HEK293T (cell line): ENCODE results near the gene CDH4.

Experiments used
- CTCF ChIA-PET: fragments of 350-600 bp; formaldehyde crosslinking; extraction: SDS; loops from one replicate; lab custom pipeline; 2021; ENCODE audit warnings: antibody characterized with exemption, inconsistent platforms; lab: Yijun Ruan, JAX
- POLR2A ChIA-PET: fragments of 350-600 bp; formaldehyde crosslinking; extraction: SDS; loops from one replicate; lab custom pipeline; 2020; ENCODE audit warnings: antibody characterized with exemption, inconsistent platforms; lab: Yijun Ruan, JAX
- DNase-seq: peaks from one replicate; pipeline ENCODE4 v3.0.0; 2012; ENCODE audit warnings: mixed read lengths; ENCODE audit errors: extremely low spot score
- ARNT ChIP-seq: fragments of 450-650 bp; IDR thresholded peaks from 2 replicates; pipeline ENCODE4 v1.6.1; 2017; ENCODE audit warnings: mild to moderate bottlenecking
- BHLHE40 ChIP-seq: fragments of 450-650 bp; IDR thresholded peaks from 2 replicates; pipeline ENCODE4 v1.6.1; 2016; ENCODE audit warnings: mild to moderate bottlenecking, moderate library complexity, borderline replicate concordance
- CTBP1 ChIP-seq: fragments of 450-650 bp; IDR thresholded peaks from 2 replicates; pipeline ENCODE4 v1.6.1; 2016; ENCODE audit warnings: borderline replicate concordance
- ELF4 ChIP-seq: fragments of 450-650 bp; IDR thresholded peaks from 2 replicates; pipeline ENCODE4 v1.6.1; 2017; ENCODE audit warnings: antibody characterized with exemption
- FOXA1 ChIP-seq: fragments of 450-650 bp; IDR thresholded peaks from 2 replicates; pipeline ENCODE4 v1.6.1; 2016; ENCODE audit warnings: mild to moderate bottlenecking
- FOXK2 ChIP-seq: fragments of 450-650 bp; IDR thresholded peaks from 2 replicates; pipeline ENCODE4 v1.6.1; 2016; ENCODE audit warnings: mild to moderate bottlenecking
- FOXM1 ChIP-seq: fragments of 450-650 bp; IDR thresholded peaks from 2 replicates; pipeline ENCODE4 v1.6.1; 2017; ENCODE audit warnings: mild to moderate bottlenecking, borderline replicate concordance
- HDGF ChIP-seq: fragments of 450-650 bp; IDR thresholded peaks from 2 replicates; pipeline ENCODE4 v1.6.1; 2017; ENCODE audit warnings: antibody characterized with exemption, borderline replicate concordance
- L3MBTL2 ChIP-seq: fragments of 450-650 bp; conservative IDR thresholded peaks from 2 replicates; pipeline ENCODE4 v1.6.1; 2016; ENCODE audit warnings: mild to moderate bottlenecking
- LEF1 ChIP-seq: fragments of 450-650 bp; IDR thresholded peaks from 2 replicates; pipeline ENCODE4 v1.6.1; 2017; ENCODE audit warnings: mild to moderate bottlenecking, borderline replicate concordance
- NFRKB ChIP-seq: fragments of 450-650 bp; IDR thresholded peaks from 2 replicates; pipeline ENCODE4 v1.6.1; 2016; ENCODE audit warnings: mild to moderate bottlenecking, moderate library complexity
- SP1 ChIP-seq: fragments of 450-650 bp; IDR thresholded peaks from 2 replicates; pipeline ENCODE4 v1.6.1; 2017
- SUZ12 ChIP-seq: fragments of 450-650 bp; IDR thresholded peaks from 2 replicates; pipeline ENCODE4 v1.6.1; 2016; ENCODE audit warnings: mild to moderate bottlenecking
- TARDBP ChIP-seq: fragments of 450-650 bp; IDR thresholded peaks from 2 replicates; pipeline ENCODE4 v1.6.1; 2016
- ZNF384 ChIP-seq: fragments of 450-650 bp; IDR thresholded peaks from 2 replicates; pipeline ENCODE4 v1.6.1; 2016
- TF ChIP-seq, protein P1 (sequence below): fragments of 450-650 bp; IDR thresholded peaks from 2 replicates; pipeline ENCODE4 v1.6.1; 2016

The CDH4 gene

DNA sequence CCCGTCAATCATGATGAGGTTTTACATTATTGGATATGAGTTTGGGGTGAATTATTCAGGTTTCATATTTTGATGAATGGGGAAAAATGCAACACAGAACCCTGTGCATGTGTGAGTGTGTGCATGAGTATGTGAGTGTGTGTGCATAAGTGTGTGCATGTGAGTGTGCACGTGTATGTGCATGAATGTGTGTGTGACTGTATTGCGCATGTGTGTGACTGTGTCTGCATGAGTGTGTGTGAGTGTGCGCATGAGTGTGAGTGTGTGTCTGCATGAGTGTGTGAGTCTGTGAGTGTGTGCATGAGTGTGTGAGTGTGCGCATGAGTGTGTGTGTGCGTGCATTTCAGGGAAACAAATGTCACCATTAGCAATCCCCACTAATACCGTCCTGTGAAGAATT lies 18.5 kb upstream of the CDH4 start:
- POLR2A ChIA-PET = no interaction called here
- CTCF ChIA-PET = no interaction called here
- TF ChIP-seq SP1 = no peak
- TF ChIP-seq, protein P1, sequence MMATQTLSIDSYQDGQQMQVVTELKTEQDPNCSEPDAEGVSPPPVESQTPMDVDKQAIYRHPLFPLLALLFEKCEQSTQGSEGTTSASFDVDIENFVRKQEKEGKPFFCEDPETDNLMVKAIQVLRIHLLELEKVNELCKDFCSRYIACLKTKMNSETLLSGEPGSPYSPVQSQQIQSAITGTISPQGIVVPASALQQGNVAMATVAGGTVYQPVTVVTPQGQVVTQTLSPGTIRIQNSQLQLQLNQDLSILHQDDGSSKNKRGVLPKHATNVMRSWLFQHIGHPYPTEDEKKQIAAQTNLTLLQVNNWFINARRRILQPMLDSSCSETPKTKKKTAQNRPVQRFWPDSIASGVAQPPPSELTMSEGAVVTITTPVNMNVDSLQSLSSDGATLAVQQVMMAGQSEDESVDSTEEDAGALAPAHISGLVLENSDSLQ = no peak
- TF ChIP-seq TARDBP = no peak
- TF ChIP-seq SUZ12 = no peak
- TF ChIP-seq ARNT = no peak
- no peak for TF ChIP-seq L3MBTL2
- no peak for TF ChIP-seq LEF1

DNA sequence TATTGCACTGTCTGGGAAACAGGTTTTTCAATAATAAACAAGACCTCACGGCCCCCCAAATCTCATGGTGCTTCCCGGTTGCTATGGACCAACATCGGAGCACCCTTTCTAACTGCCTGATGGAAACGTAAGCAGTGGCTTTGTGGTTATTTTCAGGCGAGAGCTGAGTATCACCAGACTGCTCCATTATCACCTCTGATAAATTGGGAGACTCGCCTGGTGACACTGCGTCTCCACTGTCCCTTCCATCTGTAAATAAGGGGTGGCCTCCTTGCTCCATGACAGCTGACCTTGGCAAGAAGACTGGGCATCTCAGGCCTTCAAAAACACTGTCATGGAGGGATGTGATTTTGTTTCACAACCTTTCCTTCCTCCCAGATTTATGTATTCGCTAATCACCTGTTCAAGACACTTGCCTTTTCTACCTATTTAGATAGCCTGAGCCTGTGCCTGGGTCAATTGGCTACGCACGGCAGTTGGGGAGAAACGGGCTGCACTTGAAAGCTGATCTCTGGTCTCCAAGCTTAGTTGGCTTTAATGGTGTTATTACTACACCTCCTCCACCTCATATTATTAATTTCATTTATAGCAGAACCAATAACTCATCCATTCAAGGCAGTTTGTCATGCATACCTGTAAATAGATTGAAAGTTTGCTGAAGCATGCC lies 17.7 kb upstream of the CDH4 start:
- ChIA-PET POLR2A (no interaction called here), CTCF (no interaction called here)
- no peak for DNase-seq
- TF ChIP-seq ZNF384 = no peak
- no peak for TF ChIP-seq NFRKB
- no peak for TF ChIP-seq BHLHE40
- TF ChIP-seq CTBP1 = no peak

More for the DNA sequence above, 18.5 kb upstream of the CDH4 start:
- DNase-seq = no peak

DNA sequence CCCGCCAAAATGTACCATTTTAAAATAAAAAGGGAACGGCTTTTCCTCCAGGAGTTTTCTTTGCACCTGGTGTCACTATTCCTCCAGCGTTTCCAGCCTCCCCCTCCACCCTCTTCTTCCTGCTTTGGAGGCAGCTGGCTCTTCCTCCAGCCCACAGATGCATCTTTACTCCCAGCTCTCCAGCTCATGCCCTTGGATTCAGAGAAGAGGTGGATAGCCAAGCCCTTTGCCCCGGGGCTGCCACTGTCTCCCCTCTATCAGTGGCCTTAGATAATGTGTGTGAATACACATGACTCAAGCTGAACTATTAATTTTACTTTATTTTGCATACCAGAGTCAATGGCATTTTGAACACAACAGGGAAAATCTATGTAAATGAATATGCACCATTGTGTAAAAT lies 15.3 kb upstream of the CDH4 start:
- TF ChIP-seq NFRKB (no peak), CTBP1 (no peak), TARDBP (no peak), BHLHE40 (no peak)
- TF ChIP-seq, protein P1 = no peak
- CTCF ChIA-PET = interaction anchor here (1.2 kb wide), 1 partner anchor 659 kb away, joined by 3 read pairs; no protein-coding TSS in a partner anchor
- no peak for DNase-seq
- POLR2A ChIA-PET = no interaction called here

DNA sequence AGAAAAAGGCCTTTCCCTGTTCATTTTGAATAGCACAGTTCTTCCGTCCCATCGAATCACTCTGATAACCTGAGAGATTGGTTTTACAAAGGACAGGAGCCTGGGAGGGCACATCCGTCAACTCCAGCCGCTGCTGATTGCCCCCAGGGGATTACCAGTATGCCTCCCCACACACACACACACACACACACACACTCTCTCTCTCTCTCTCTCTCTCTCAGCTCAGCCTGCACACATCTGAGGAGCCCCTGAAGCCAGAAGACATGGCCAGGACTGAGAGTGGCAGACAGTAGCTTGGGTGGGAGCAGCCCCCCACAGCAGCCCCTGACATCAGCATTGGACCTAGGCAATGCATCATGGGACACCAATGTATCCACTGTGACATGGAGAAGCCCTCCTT lies 13.2 kb upstream of the CDH4 start:
- ChIA-PET CTCF (no interaction called here), POLR2A (no interaction called here)
- no peak for TF ChIP-seq SP1
- no peak for TF ChIP-seq HDGF
- TF ChIP-seq TARDBP = no peak
- TF ChIP-seq ELF4 = no peak
- DNase-seq = no peak

DNA sequence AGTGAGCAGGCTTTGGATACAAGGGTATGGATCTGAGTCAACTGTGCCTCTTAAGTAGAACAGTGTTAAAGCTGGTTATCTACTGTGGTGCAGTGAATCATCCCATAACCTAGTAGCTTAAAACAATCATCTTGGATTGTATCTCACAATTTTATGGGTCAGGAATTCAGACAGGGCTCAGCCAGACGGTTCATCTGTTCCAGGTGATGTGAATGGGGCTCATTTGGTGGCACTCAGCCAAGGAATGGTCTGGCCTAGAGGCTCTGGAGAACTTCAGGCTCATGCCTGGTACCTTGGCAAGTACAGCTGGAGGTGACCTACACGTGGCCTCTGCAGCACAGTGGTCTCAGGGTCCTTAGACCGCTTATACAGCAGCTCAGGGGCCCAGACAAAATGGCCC lies 11.2 kb upstream of the CDH4 start:
- DNase-seq = no peak
- ChIA-PET POLR2A (no interaction called here), CTCF (interaction anchor here (1.8 kb wide), 1 partner anchor 11 kb away, joined by 6 read pairs; no protein-coding TSS in a partner anchor)
- TF ChIP-seq TARDBP (no peak), FOXK2 (no peak), FOXA1 (no peak), HDGF (no peak), FOXM1 (no peak), SP1 (no peak), LEF1 (no peak), ELF4 (no peak), SUZ12 (no peak), NFRKB (no peak), ZNF384 (no peak)
- TF ChIP-seq, protein P1 = no peak

DNA sequence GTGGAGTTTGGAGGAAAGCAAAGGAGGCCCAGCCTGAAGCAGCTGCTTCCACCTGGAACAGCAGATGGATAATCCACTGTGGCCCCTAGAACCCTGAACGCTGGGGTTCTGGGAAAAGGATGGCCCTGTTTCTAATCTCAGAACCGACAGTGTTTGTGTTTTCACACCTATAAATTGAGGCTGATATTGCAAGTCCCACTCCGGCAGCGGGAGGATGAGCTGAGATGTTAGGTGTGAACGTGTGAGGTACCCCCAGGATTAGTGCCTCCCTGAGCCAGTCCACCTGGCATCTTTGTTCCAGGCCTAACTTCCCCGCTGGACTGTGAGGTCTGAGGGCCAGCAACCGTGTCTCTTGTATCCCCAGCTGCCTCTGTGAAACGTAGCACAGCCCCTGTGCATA lies 7.8 kb upstream of the CDH4 start:
- TF ChIP-seq, protein P1 = no peak
- no peak for DNase-seq
- CTCF ChIA-PET = no interaction called here
- POLR2A ChIA-PET = no interaction called here

DNA sequence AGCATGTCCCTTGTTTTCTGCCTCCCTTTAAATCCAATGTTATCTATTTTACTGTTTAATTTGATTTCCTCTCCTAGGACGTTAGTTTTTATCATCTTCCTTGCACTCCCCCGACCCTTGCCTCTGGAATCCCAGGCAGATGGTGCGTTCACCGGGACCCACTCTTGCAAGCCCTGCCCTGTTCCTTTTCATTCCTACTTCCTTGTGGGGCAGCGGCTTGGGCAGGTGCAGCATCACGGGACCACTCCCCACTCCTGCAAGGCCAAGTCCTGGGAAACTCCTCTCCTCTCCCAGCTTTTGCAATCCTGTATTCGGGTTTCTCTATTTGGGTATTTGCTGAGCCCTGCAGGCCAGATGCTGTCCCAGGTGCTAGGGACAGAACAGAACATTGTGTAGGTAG lies 5.8 kb upstream of the CDH4 start:
- no peak for DNase-seq
- POLR2A ChIA-PET = no interaction called here
- TF ChIP-seq L3MBTL2 (no peak), ARNT (no peak), SUZ12 (no peak), HDGF (no peak), ZNF384 (no peak)
- CTCF ChIA-PET = interaction anchor here (0.5 kb wide), 1 partner anchor 984 kb away, joined by 3 read pairs; no protein-coding TSS in a partner anchor
